Measurements from ENCODE around the gene C4BPB. TPM values are rescaled to one million over a fixed set of nuclear protein-coding genes. Genes with fewer than 3 reads are reported as not detected.

Gene C4BPB
- total and polyA plus RNA-seq, 2 experiments from 2014 or later: 13.5 to 16.8 TPM

- Histone ChIP-seq H2AFZ (no peak overlapping the region), H3K27me3 (no peaks in the 10 kb centered on the region), H3K27ac (no peak overlapping the region), H3K4me1 (ENCODE audit: insufficient read depth) (no peaks in the 10 kb centered on the region), H3K4me2 (no peak overlapping the region), H3K36me3 (replicated peaks; ENCODE audit: insufficient read depth, low read depth) (no peaks in the 10 kb centered on the region), H3K4me3 (no peak overlapping the region), H3K9me3 (ENCODE audit: low read depth) (no peaks in the 10 kb centered on the region), H4K20me1 (ENCODE audit: insufficient read depth, poor library complexity, severe bottlenecking) (no peaks in the 10 kb centered on the region), H3K9me2 (replicated peaks; ENCODE audit: insufficient read depth) (no peaks in the 10 kb centered on the region), H3K79me2 (no peaks in the 10 kb centered on the region)
- 92% methylated on average over 1 of the region's 1 CpG for WGBS (ENCODE audit: low lambda C conversion rate, missing lambda C conversion rate)
- TF ChIP-seq CTCF (IDR thresholded peaks at IDR 0.05; ENCODE audit: poor library complexity) (no peak), EZH2 (IDR thresholded peaks at IDR 0.05; ENCODE audit: borderline replicate concordance) (no peak), EZH2phosphoT487 (IDR thresholded peaks at IDR 0.05; ENCODE audit: low read depth, severe bottlenecking, unreplicated experiment) (no peak)
- DNase-seq (ENCODE audit: low spot score): no peak
These were observed 51.0 kb downstream of the C4BPB start for GRCh38 chr1:207139616-207140015.

DNA sequence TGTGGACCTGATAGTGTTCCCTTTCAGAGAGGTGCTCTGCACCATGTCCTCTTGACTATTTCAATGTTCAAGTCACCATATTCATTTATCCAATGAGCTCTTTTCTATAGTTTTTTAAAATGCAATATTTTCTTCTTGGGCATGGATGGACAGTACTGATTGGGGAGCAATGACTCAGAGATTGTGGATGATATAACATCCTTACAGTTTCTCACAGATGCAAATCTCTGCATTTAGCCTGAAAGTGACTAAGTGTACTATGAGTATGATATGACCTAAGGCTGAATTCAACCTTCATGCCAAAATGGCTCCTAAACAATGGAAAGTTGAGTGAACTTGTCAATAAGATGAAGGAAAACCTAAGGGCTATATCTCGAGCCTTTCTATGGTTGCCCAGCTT lies 51.9 kb downstream of the C4BPB start:
- no peak overlapping the region for H3K27ac ChIP-seq
- no peaks in the 10 kb centered on the region for H3K4me1 ChIP-seq (ENCODE audit: insufficient read depth)
- H3K27me3 ChIP-seq: no peaks in the 10 kb centered on the region
- no peaks in the 10 kb centered on the region for H3K79me2 ChIP-seq
- no peaks in the 10 kb centered on the region for H4K20me1 ChIP-seq (ENCODE audit: insufficient read depth, poor library complexity, severe bottlenecking)
- H3K9me2 ChIP-seq (replicated peaks; ENCODE audit: insufficient read depth): no peaks in the 10 kb centered on the region
- H3K4me3 ChIP-seq: no peak overlapping the region
- H2AFZ ChIP-seq: no peak overlapping the region
- no peak overlapping the region for H3K4me2 ChIP-seq
- no peaks in the 10 kb centered on the region for H3K9me3 ChIP-seq (ENCODE audit: low read depth)
- DNase-seq (ENCODE audit: low spot score): no peak
- WGBS (ENCODE audit: low lambda C conversion rate, missing lambda C conversion rate): 80% methylated on average over 1 of the region's 1 CpG
- TF ChIP-seq EZH2phosphoT487 (IDR thresholded peaks at IDR 0.05; ENCODE audit: low read depth, severe bottlenecking, unreplicated experiment) (no peak), CTCF (IDR thresholded peaks at IDR 0.05; ENCODE audit: poor library complexity) (no peak), EZH2 (IDR thresholded peaks at IDR 0.05; ENCODE audit: borderline replicate concordance) (no peak)
- H3K36me3 ChIP-seq (replicated peaks; ENCODE audit: insufficient read depth, low read depth): no peaks in the 10 kb centered on the region

- no peaks in the 10 kb centered on the region for H3K9me3 ChIP-seq (ENCODE audit: low read depth)
- TF ChIP-seq CTCF (IDR thresholded peaks at IDR 0.05; ENCODE audit: poor library complexity) (no peak), EZH2 (IDR thresholded peaks at IDR 0.05; ENCODE audit: borderline replicate concordance) (no peak), EZH2phosphoT487 (IDR thresholded peaks at IDR 0.05; ENCODE audit: low read depth, severe bottlenecking, unreplicated experiment) (no peak)
- 81% methylated on average over 5 of the region's 5 CpGs for WGBS (ENCODE audit: low lambda C conversion rate, missing lambda C conversion rate)
- no peaks in the 10 kb centered on the region for H3K27me3 ChIP-seq
- no peaks in the 10 kb centered on the region for H3K4me1 ChIP-seq (ENCODE audit: insufficient read depth)
- no peaks in the 10 kb centered on the region for H3K9me2 ChIP-seq (replicated peaks; ENCODE audit: insufficient read depth)
- no peak overlapping the region for H3K4me3 ChIP-seq
- DNase-seq (ENCODE audit: low spot score): no peak
- H2AFZ ChIP-seq: no peak overlapping the region
- no peaks in the 10 kb centered on the region for H4K20me1 ChIP-seq (ENCODE audit: insufficient read depth, poor library complexity, severe bottlenecking)
- H3K27ac ChIP-seq: no peak overlapping the region
- H3K79me2 ChIP-seq: no peaks in the 10 kb centered on the region
- H3K4me2 ChIP-seq: no peak overlapping the region
- no peaks in the 10 kb centered on the region for H3K36me3 ChIP-seq (replicated peaks; ENCODE audit: insufficient read depth, low read depth)
These were observed 56.9 kb downstream of the C4BPB start for GRCh38 chr1:207145401-207146058.

Other genes with a start within 250 kb of the C4BPB start
- not detected in 2 replicates for gene IL20, start 223.2 kb upstream of the C4BPB start, total RNA-seq
- not detected in 2 replicates for gene IL20, start 223.2 kb upstream of the C4BPB start, polyA plus RNA-seq
- 0.12 TPM in 1 of 2 replicates, not detected in the other for gene IL24, start 191.4 kb upstream of the C4BPB start, total RNA-seq
- gene IL24, start 191.4 kb upstream of the C4BPB start, polyA plus RNA-seq: 1.3 TPM in 1 of 2 replicates, not detected in the other
- gene FCMR, start 166.9 kb upstream of the C4BPB start, total RNA-seq: 0.97 and 2.6 TPM in 2 replicates
- 0.71 and 0.88 TPM in 2 replicates for gene FCMR, start 166.9 kb upstream of the C4BPB start, polyA plus RNA-seq
- gene PIGR, start 142.4 kb upstream of the C4BPB start, total RNA-seq: 22.9 and 23.3 TPM in 2 replicates
- 8.1 and 11.0 TPM in 2 replicates for gene PIGR, start 142.4 kb upstream of the C4BPB start, polyA plus RNA-seq
- 0.52 and 0.70 TPM in 2 replicates for gene FCAMR, start 118.4 kb upstream of the C4BPB start, total RNA-seq
- gene FCAMR, start 118.4 kb upstream of the C4BPB start, polyA plus RNA-seq: 0.52 TPM in 1 of 2 replicates, not detected in the other
- gene C1orf116, start 56.1 kb upstream of the C4BPB start, total RNA-seq: 16.7 and 18.3 TPM in 2 replicates
- 15.7 and 18.7 TPM in 2 replicates for gene C1orf116, start 56.1 kb upstream of the C4BPB start, polyA plus RNA-seq
- 25.7 and 25.8 TPM in 2 replicates for gene YOD1, start 37.7 kb upstream of the C4BPB start, total RNA-seq
- 4.5 and 5.6 TPM in 2 replicates for gene YOD1, start 37.7 kb upstream of the C4BPB start, polyA plus RNA-seq
- 19.2 and 23.6 TPM in 2 replicates for gene PFKFB2, start 35.6 kb upstream of the C4BPB start, total RNA-seq
- 9.5 and 10.0 TPM in 2 replicates for gene PFKFB2, start 35.6 kb upstream of the C4BPB start, polyA plus RNA-seq
- gene C4BPA, start 15.4 kb downstream of the C4BPB start, total RNA-seq: 17.2 and 23.5 TPM in 2 replicates
- gene C4BPA, start 15.4 kb downstream of the C4BPB start, polyA plus RNA-seq: 10.2 and 12.4 TPM in 2 replicates
- 41.1 and 61.5 TPM in 2 replicates for gene CD55, start 232.8 kb downstream of the C4BPB start, total RNA-seq
- gene CD55, start 232.8 kb downstream of the C4BPB start, polyA plus RNA-seq: 57.5 and 72.4 TPM in 2 replicates